Brain microvascular endothelial cell (primary cell): ENCODE measurements around the gene ITCH.
"Not testable (repeated sequence)": the region's sequence is repeated elsewhere in the genome, so short reads cannot be mapped to it uniquely, and the experiment has no call there.

Experiments used
- DNase-seq: peaks from one replicate; pipeline ENCODE4 v3.0.0-alpha.2; 2020
- H3K27ac ChIP-seq: fragments of 250-450 bp; sonication (Bioruptor Pico); 2 replicates; pipeline ENCODE4 v1.5.1; 2020; ENCODE audit warnings: mild to moderate bottlenecking, moderate library complexity
- H3K27me3 ChIP-seq: fragments of 250-450 bp; sonication (Bioruptor Pico); replicated peaks from 2 replicates; pipeline ENCODE4 v1.5.1; 2020; ENCODE audit warnings: mild to moderate bottlenecking
- H3K36me3 ChIP-seq: fragments of 250-450 bp; sonication (Bioruptor Pico); replicated peaks from 2 replicates; pipeline ENCODE4 v1.5.1; 2020; ENCODE audit warnings: mild to moderate bottlenecking
- H3K4me3 ChIP-seq: 2 replicates; pipeline ENCODE4 v1.5.1; 2011; ENCODE audit warnings: low read depth, mild to moderate bottlenecking, control low read depth, low read length, moderate library complexity
- in situ Hi-C: cut with HindIII; loops from 2 replicates; pipeline ENCODE4 v1.10.0; 2017; ENCODE audit warnings: low sequenced_read_pairs, low pct_ligation_motif_present
- TF ChIP-seq, protein P1 (sequence below): IDR thresholded peaks from 2 replicates; pipeline ENCODE4 v1.5.1; 2011; ENCODE audit warnings: low read depth, mild to moderate bottlenecking, moderate library complexity, low read length, control low read depth, inconsistent platforms; ENCODE audit errors: missing control alignments

ITCH gene

GRCh38 chr20:34512955-34513419 lies 149.9 kb downstream of the ITCH start:
- TF ChIP-seq, protein P1, sequence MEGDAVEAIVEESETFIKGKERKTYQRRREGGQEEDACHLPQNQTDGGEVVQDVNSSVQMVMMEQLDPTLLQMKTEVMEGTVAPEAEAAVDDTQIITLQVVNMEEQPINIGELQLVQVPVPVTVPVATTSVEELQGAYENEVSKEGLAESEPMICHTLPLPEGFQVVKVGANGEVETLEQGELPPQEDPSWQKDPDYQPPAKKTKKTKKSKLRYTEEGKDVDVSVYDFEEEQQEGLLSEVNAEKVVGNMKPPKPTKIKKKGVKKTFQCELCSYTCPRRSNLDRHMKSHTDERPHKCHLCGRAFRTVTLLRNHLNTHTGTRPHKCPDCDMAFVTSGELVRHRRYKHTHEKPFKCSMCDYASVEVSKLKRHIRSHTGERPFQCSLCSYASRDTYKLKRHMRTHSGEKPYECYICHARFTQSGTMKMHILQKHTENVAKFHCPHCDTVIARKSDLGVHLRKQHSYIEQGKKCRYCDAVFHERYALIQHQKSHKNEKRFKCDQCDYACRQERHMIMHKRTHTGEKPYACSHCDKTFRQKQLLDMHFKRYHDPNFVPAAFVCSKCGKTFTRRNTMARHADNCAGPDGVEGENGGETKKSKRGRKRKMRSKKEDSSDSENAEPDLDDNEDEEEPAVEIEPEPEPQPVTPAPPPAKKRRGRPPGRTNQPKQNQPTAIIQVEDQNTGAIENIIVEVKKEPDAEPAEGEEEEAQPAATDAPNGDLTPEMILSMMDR, result no peak
- Histone ChIP-seq H3K27ac (no peak overlapping the region), H3K4me3 (no peak overlapping the region), H3K36me3 (peaks cover 4% of the 10 kb centered on the region), H3K27me3 (no peaks in the 10 kb centered on the region)
- in situ Hi-C loops, result no loop called here
- no peak for DNase-seq

- H3K27me3 ChIP-seq, in situ Hi-C loops, H3K27ac ChIP-seq, DNase-seq, H3K36me3 ChIP-seq, H3K4me3 ChIP-seq: not testable (repeated sequence)
Measured at GRCh38 chr20:34514034-34514433, 151.0 kb downstream of the ITCH start.

DNA sequence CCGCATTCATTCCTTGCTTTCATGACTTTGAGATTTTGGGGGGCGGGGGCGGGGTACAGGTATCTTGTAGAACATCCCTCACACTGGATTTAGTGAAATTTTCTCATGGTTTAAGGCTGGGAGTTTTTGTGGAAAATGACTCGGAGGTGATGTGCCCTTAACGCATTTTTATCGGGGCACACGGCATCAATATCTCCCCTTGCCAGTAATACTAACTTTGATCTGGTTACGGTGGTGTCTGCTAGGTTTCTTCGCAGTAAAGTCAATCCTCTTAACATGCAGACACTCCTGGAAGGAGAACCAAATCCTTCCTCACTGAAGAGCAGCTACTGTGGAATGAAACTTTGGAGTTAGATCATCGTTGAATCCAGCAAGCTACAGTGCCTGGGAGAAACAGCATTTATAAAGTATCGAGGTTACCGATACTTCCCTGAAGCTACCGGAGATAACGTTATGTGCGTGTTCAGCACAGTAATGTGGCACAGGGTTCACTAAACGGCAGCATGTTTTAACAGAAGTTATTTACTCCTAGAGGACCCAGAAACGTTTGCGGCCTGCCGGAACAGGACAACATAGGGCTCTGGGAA lies 151.9 kb downstream of the ITCH start:
- no peak for DNase-seq
- peaks cover 4% of the 10 kb centered on the region for H3K36me3 ChIP-seq
- no peaks in the 10 kb centered on the region for H3K27me3 ChIP-seq
- in situ Hi-C loops, result no loop called here
- H3K4me3 ChIP-seq, result peak overlapping the region; percentile 88
- TF ChIP-seq, protein P1, result no peak
- H3K27ac ChIP-seq, result peak overlapping the region; percentile 81

DNA sequence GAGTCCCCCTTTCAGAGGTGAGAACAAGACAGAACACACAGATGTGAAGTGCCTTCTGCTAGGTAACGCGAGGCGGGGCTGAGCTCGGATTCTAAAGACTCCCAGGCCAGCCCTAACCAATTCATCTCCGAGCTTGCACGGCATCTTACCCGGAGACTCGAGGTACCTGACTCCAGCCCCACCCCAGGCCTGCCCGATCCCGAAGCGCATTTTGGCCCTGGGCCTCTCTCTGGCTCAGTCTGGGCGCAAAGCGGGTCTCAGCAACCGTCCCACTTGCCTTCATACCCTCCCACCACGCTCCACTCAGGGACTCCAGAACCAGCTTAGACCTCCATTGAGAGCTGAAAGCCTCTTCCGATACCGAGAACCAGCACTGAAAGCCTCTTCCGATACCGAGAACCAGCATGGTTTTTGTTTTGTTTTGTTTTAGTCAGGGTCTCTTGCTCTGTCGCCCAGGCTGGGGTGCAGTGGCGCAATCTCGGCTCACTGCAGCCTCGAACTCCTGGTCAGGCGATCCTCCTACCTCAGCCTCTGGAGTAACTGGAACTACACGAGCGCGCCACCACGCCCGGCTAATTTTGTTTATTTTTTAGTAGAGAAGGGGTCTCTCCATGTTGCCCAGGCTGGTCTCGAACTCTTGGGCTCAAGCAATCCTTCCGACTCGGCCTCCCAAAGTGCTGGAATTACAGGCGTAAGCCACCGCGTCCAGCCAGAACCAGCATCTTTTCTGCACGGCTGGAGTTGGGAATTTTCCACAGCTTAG lies 152.6 kb downstream of the ITCH start:
- in situ Hi-C loops, result no loop called here
- no peaks in the 10 kb centered on the region for H3K27me3 ChIP-seq
- TF ChIP-seq, protein P1, result no peak
- H3K4me3 ChIP-seq, result peak overlapping the region; percentile 88
- DNase-seq, result no peak
- H3K27ac ChIP-seq, result peak overlapping the region; percentile 81
- H3K36me3 ChIP-seq, result peaks cover 6% of the 10 kb centered on the region

- in situ Hi-C loops, result no loop called here
- DNase-seq, result peak; percentile 94
- TF ChIP-seq, protein P1, result no peak
- no peaks in the 10 kb centered on the region for H3K27me3 ChIP-seq
- peak within 1 kb of the TSS; percentile 88 for H3K4me3 ChIP-seq
- H3K27ac ChIP-seq, result peak within 1 kb of the TSS; percentile 81
- H3K36me3 ChIP-seq, result peaks cover 6% of the 10 kb centered on the region
Measured at GRCh38 chr20:34516247-34517113, 153.4 kb downstream of the ITCH start, which contains the start of gene DYNLRB1. DYNLRB1 (plus strand) TSS chr20:34516422; CDS start chr20:34516459, 37 bp downstream.

GRCh38 chr20:34517114-34517505 lies 154.0 kb downstream of the ITCH start:
- no peaks in the 10 kb centered on the region for H3K27me3 ChIP-seq
- peak overlapping the region; percentile 88 for H3K4me3 ChIP-seq
- in situ Hi-C loops, result no loop called here
- peaks cover 2% of the 10 kb centered on the region for H3K36me3 ChIP-seq
- TF ChIP-seq, protein P1, result no peak
- peak overlapping the region; percentile 81 for H3K27ac ChIP-seq
- no peak for DNase-seq

GRCh38 chr20:34518863-34519262 lies 155.8 kb downstream of the ITCH start:
- H3K27ac ChIP-seq, DNase-seq, H3K36me3 ChIP-seq, H3K4me3 ChIP-seq, in situ Hi-C loops, H3K27me3 ChIP-seq: not testable (repeated sequence)

DNA sequence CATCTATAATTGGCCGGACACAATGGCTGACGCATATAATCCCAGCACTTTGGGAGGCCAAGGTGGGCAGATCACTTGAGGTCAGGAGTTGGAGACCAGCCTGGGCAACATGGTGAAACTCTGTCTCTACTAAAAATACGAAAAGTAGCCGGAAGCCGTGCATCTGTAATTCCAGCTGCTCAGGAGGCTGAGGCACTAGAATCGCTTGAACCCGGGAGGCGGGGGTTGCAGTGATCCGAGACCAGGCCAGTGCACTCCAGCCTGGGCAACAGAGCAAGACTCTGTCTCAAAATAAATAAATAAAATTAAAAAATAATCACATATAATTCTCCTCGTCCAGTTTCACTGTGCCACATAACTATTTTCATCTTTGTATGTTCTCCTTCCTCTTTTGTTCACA lies 156.8 kb downstream of the ITCH start:
- H3K27ac ChIP-seq, H3K36me3 ChIP-seq, H3K4me3 ChIP-seq, in situ Hi-C loops, DNase-seq, H3K27me3 ChIP-seq: not testable (repeated sequence)
